HL-60/S4 (cell line): Measurements from ENCODE around the gene KLK2.

ENCODE experiments used
- in situ Hi-C: fragments of 300-500 bp; cut with MboI; formaldehyde crosslinking; loops from 2 replicates; pipeline ENCODE4 v1.14.3; 2022; ENCODE audit warnings: low sequenced_read_pairs

The KLK2 gene

GRCh38 chr19:50921426-50922316 is 48.4 kb downstream of the KLK2 start:
- in situ Hi-C loops, result no loop called here

- in situ Hi-C loops, result no loop called here
Observed at GRCh38 chr19:50922317-50922853, 49.1 kb downstream of the KLK2 start.

GRCh38 chr19:50924586-50924985 is 51.3 kb downstream of the KLK2 start:
- in situ Hi-C loops, result no loop called here

GRCh38 chr19:50925734-50926133 is 52.5 kb downstream of the KLK2 start:
- in situ Hi-C loops, result no loop called here

GRCh38 chr19:50926144-50926543 is 52.9 kb downstream of the KLK2 start:
- in situ Hi-C loops, result no loop called here

- in situ Hi-C loops, result no loop called here
Observed at GRCh38 chr19:50928831-50929230, 55.6 kb downstream of the KLK2 start.
